K562 (cell line): Measurements from ENCODE around the gene IL23A. TPM values are rescaled to one million over a fixed set of nuclear protein-coding genes. Genes with fewer than 3 reads are reported as not detected.

Source experiments
- CUX1 ChIP-seq: fragments of 200-800 bp; sonication (Bioruptor generic); IDR thresholded peaks from 2 replicates; pipeline ENCODE4 v1.6.1; 2016; ENCODE audit warnings: missing genetic modification characterization, missing compliant biosample characterization
- GATAD2B ChIP-seq: fragments of 450-650 bp; IDR thresholded peaks from 2 replicates; pipeline ENCODE4 v1.6.1; 2017; ENCODE audit warnings: mild to moderate bottlenecking, borderline replicate concordance
- HNRNPK ChIP-seq: fragments of 200-400 bp; formaldehyde crosslinking; IDR thresholded peaks from one replicate; pipeline ENCODE4 v1.6.1; 2018; ENCODE audit warnings: mild to moderate bottlenecking, low read depth, low read length; ENCODE audit not compliant: poor library complexity, severe bottlenecking
- MCM7 ChIP-seq, 2 experiments: fragments of 450-650 bp; IDR thresholded peaks; 2 replicates each; pipeline ENCODE4 v1.6.1; 2016 to 2018
- MNT ChIP-seq, 2 experiments: fragments of 450-650 bp; conservative IDR thresholded peaks; 2 replicates each; pipeline ENCODE4 v1.6.1; 2017; ENCODE audit warnings: mild to moderate bottlenecking in 2 of 2, moderate library complexity in 2 of 2
- MXI1 ChIP-seq: IDR thresholded peaks from 2 replicates; pipeline ENCODE4 v1.6.1; 2011; ENCODE audit warnings: low read depth, mild to moderate bottlenecking, improper control_type of control experiment, low read length
- PATZ1 ChIP-seq: fragments of 250-450 bp; sonication (Bioruptor Pico); IDR thresholded peaks from 2 replicates; pipeline ENCODE4 v1.5.0; 2020; ENCODE audit warnings: mild to moderate bottlenecking, borderline replicate concordance
- PHTF2 ChIP-seq: fragments of 250-450 bp; sonication (Bioruptor Pico); IDR thresholded peaks from 2 replicates; pipeline ENCODE4 v1.5.0; 2021; ENCODE audit warnings: mild to moderate bottlenecking
- POU5F1 ChIP-seq: fragments of 150-350 bp; IDR thresholded peaks from 2 replicates; pipeline ENCODE4 v1.6.1; 2014; ENCODE audit warnings: borderline replicate concordance, low read length, low read depth, mild to moderate bottlenecking; ENCODE audit not compliant: partially characterized antibody
- PURB ChIP-seq: sonication (generic); formaldehyde crosslinking; IDR thresholded peaks from 2 replicates; pipeline ENCODE4 v1.9.0; 2021; ENCODE audit warnings: low read depth, mild to moderate bottlenecking, missing genetic modification reagents
- SMAD1 ChIP-seq: fragments of 150-350 bp; IDR thresholded peaks from 2 replicates; pipeline ENCODE4 v1.6.1; 2014; ENCODE audit warnings: low read length, low read depth; ENCODE audit not compliant: partially characterized antibody
- SRSF1 ChIP-seq: fragments of 200-400 bp; formaldehyde crosslinking; IDR thresholded peaks from 2 replicates; pipeline ENCODE4 v1.6.1; 2017; ENCODE audit warnings: mild to moderate bottlenecking, low read depth, low read length, moderate library complexity
- ZNF217 ChIP-seq: sonication (generic); formaldehyde crosslinking; IDR thresholded peaks from 2 replicates; pipeline ENCODE4 v1.8.0; 2022; ENCODE audit warnings: mild to moderate bottlenecking, missing genetic modification reagents
- ZNF778 ChIP-seq: fragments of 450-650 bp; formaldehyde crosslinking; IDR thresholded peaks from 2 replicates; pipeline ENCODE4 v1.4.0; 2020; ENCODE audit warnings: mild to moderate bottlenecking, moderate library complexity
- polyA plus RNA-seq, 8 experiments: library from polyadenylated mRNA; depleted of rRNA in 4 of 8; stranded (reverse) in 5 of 8; unstranded in 3 of 8; fragments of >200 nt; fragmentation: Nextera tagmentation in 2 of 8; fragmentation: Illumina TruSeq in 1 of 8; extraction: Ambion mirVana in 2 of 8; extraction: Trizol in 1 of 8; gene quantifications; 2 replicates each; pipeline versions ENCODE4 v1.2.1 to v1.2.3, GENCODE V29; 2011 to 2014; ENCODE audit warnings: inconsistent platforms in 1 of 8, missing spikeins in 1 of 8
- total RNA-seq, 7 experiments: library from RNA; depleted of rRNA in 6 of 7; stranded (reverse); fragments of >200 nt in 6 of 7; fragmentation: Illumina TruSeq in 2 of 7; extraction: Trizol in 2 of 7; gene quantifications; 2 replicates each; pipeline versions ENCODE4 v1.2.1 to v1.2.3, GENCODE V29; 2011 to 2021; ENCODE audit warnings: low replicate concordance in 1 of 7
- TF ChIP-seq, protein P1 (sequence below): fragments of 450-650 bp; formaldehyde crosslinking; IDR thresholded peaks from 2 replicates; pipeline ENCODE4 v1.4.0; 2020; ENCODE audit warnings: mild to moderate bottlenecking, moderate library complexity

The IL23A gene
- total and polyA plus RNA-seq, 9 of the 15 experiments (the other 6 are each of a cell fraction or from before 2014, with no cell fraction given) = 4.4 to 37.2 (median 9.6) TPM

DNA sequence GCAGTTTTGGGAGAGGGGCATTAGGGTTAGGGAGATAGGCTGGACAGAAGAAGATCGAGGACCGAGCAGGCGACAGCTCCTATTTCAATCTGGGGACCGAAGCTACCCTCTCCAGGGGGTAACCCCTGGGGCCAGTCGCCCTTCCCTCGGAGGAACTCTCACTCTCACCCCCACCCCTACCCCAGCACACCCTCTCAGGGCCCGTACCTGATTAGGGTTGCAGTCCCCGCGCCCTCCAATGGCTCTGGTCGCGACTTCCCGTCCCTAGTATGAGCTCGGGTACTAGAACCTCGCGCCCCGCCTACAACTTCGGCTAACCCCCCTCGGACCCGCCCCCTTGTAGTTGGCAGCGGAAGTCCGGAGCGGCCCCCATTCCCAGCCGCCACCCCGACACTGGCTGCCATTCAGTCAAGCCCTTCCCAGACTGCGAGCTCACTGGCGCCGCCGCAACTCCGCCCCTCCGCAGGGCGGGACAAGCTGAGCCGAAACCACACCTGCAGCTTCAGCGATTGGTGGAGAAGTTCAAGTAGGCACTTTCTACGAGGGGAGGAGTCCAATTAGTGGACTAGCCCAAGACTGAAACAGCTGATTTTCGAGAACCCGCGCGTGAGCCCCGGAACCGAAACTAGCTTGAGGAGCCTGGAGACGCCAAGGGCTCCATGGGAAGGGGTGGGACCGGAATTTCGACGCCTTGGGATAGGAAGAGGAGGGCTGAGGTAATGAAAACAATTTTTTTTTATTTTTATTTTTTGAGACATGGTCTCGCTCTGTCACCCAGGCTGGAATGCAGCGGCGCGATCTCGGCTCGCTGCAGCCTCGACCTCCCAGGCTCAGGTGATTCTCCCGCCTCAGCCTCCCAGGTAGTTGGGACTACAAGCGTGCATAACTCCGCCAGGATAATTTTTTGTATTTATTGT is 21.4 kb downstream of the IL23A start, which contains the start of gene STAT2 (continued):
- TF ChIP-seq GATAD2B = no peak
- TF ChIP-seq CUX1 (CRISPR knock-in tag) = no peak
- no peak for TF ChIP-seq ZNF217
- no peak for TF ChIP-seq PHTF2
- TF ChIP-seq MXI1 = peak; percentile 72; the same call in 1 of the 2 replicates
- TF ChIP-seq POU5F1 = no peak
- TF ChIP-seq, protein P1, sequence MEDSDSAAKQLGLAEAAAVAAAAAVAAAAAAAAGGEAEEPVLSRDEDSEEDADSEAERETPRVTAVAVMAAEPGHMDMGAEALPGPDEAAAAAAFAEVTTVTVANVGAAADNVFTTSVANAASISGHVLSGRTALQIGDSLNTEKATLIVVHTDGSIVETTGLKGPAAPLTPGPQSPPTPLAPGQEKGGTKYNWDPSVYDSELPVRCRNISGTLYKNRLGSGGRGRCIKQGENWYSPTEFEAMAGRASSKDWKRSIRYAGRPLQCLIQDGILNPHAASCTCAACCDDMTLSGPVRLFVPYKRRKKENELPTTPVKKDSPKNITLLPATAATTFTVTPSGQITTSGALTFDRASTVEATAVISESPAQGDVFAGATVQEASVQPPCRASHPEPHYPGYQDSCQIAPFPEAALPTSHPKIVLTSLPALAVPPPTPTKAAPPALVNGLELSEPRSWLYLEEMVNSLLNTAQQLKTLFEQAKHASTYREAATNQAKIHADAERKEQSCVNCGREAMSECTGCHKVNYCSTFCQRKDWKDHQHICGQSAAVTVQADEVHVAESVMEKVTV (CRISPR knock-in tag) = no peak
- no peak for TF ChIP-seq HNRNPK
- peak; percentile 81 to 88 for TF ChIP-seq MNT (conservative IDR thresholded peaks at IDR 0.05)
- no peak for TF ChIP-seq MCM7 (IDR thresholded peaks at IDR 0.05)
- no peak for TF ChIP-seq SRSF1
- TF ChIP-seq PATZ1 (CRISPR knock-in tag) = no peak
- TF ChIP-seq PURB (CRISPR knock-in tag) = no peak
- TF ChIP-seq SMAD1 = peak; percentile 51
- no peak for TF ChIP-seq ZNF778 (CRISPR knock-in tag)
